GOT3 (cell line): ENCODE measurements around the gene COBL.

Experiments used
- DNase-seq: peaks from one replicate; lab custom pipeline; 2025; ENCODE audit warnings: mixed read lengths; lab: John Stamatoyannopoulos, UW

Gene COBL, protein sequence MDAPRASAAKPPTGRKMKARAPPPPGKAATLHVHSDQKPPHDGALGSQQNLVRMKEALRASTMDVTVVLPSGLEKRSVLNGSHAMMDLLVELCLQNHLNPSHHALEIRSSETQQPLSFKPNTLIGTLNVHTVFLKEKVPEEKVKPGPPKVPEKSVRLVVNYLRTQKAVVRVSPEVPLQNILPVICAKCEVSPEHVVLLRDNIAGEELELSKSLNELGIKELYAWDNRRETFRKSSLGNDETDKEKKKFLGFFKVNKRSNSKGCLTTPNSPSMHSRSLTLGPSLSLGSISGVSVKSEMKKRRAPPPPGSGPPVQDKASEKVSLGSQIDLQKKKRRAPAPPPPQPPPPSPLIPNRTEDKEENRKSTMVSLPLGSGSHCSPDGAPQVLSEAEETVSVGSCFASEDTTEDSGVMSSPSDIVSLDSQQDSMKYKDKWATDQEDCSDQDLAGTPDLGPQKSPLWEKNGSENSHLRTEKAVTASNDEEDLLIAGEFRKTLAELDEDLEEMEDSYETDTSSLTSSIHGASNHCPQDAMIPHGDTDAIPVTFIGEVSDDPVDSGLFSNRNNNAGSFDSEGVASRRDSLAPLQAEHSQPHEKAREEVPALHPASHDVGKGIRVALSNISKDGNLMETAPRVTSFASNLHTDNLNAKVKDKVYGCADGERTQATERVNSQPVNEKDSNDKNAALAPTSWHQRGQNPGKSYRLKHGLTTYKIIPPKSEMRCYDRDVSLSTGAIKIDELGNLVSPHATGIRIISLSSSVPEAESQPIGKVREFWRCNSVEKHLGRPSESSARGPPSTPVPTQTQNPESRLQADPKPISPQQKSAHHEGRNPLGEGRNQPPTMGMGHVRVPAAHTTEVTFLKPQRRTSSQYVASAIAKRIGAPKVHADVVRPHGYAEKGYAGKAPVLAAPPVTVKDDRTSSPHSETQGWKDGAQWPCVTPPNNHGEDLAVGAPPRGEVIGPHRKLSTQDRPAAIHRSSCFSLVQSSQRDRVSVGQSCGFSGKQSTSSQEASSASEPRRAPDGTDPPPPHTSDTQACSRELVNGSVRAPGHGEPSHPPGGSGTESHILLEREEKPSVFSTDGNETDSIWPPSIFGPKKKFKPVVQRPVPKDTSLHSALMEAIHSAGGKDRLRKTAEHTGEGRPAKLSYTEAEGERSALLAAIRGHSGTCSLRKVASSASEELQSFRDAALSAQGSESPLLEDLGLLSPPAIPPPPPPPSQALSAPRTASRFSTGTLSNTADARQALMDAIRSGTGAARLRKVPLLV

DNA sequence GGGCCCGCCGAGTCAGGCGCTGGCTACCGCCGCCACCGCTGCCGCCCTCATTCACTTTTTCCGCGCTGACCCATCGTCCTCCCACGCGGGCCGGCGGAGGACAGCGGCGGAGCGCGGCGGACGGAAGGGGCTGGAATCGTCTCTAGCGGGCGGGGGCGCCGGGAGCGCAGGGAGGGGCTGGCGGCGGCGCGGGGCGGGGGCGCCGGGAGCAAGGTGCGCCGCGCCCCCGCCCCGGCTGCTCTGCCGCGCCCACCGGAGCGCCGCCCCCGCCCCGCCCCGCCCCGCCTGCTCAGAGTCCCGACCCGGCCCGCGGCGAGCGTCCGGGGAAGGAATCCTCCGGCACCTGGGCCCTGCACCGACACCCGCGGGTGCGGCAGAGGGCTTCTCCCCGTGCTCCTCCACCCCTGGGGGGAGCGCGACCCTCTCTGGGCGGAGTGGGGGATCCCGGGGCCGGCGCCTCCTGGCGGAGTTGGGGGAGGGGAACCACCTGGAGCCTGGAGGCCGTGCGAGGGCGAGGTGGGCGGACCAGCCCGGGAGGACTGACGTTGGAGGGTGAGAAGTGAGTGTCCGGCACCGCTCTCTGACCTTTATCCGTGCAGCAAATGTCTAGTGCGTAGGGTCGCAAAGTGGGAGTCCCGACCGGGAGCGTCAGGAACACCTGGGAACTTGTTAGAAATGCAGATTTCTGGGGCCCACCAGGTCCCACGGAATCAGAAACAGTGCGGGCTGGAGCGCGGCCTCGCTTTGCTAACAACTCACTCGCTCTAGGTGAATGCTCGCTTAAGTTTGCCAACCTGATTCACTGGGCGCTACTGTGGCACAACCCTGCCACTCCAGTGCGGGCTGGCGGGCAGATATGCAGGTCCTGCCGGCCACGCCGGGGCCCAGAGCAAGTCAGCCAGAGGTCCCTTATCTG, at the start of gene COBL:
Gene COBL (minus strand): TSS at position 144 of the 916 bp plus-strand sequence. CDS start 176 bp downstream, outside the sequence.
- DNase-seq = no peak

DNA sequence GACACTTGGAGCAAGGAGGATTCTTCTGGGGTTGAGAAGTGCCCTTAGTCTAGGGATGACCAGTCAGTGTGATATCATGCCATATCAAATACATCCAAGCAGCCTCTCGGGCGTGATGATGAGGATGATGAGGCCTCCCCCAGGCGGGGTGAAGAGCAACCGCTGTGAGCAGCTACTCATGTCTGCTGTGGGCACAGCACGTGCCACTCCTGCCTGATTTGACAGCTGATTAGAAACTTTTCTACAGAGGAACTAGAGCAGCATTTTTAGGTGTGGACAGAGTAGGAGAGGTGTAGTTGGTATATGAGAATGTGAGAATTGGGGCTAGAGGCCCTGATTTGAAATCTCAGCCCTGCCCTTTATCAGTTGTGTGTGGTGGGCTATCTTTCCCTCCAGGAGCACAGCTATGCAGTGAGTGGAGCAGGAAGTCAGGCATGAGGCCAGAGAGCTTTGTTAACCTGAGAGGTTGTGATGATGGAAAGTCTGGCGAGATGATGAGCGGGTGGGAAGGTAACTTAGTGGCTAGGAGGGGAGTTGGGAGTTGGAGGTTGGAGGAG, 49.6 kb upstream of the COBL start:
- no peak for DNase-seq

DNA sequence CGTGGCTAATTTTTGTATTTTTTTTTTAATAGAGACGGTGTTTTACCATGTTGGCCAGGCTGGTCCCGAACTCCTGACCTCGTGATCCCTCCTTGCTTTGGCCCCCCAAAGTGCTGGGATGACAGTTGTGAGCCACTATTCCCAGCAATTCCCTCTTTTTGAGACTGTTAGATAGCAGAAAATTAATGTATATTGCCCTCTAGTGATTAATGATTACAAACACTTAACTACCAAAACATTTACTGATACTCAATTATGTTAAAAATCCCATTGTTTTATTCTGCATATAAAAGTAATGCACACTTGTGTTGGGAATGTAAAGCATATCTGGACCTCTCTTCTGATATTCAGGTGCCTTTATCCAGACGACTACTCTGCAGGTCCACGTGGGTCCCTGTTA, 41.2 kb upstream of the COBL start:
- DNase-seq = no peak

DNA sequence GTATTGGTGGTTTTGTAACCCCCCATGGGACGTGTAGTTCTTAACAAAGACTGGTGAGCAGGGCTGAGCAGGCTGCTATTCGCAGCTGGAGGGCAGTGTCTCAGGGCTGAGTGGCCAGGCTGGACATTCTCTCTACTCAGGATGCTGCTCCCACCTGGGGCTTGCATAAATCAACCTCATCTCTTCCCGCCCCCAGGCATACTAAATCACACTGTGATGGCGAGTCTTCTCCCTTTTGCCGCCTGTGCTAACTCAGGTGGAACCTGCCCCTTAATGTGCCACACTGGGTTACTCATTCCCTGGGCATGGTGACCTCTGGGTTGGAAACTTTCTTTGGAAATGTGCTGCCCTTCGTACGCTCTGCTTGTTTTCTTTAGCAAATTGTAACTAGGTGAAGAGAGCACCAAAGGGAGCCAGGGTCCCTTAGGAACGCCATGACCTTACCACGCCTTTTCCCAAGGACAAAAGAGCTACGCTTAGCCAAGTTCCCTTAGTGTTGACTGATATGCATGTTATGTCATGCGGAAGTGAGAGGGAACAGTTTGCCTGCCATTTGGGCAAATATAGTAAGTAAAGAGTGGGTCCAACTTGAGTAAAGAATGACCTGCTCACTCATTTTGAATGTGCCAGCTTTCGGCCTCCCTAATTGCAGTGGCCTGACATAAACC, 40.4 kb upstream of the COBL start:
- DNase-seq = no peak

DNA sequence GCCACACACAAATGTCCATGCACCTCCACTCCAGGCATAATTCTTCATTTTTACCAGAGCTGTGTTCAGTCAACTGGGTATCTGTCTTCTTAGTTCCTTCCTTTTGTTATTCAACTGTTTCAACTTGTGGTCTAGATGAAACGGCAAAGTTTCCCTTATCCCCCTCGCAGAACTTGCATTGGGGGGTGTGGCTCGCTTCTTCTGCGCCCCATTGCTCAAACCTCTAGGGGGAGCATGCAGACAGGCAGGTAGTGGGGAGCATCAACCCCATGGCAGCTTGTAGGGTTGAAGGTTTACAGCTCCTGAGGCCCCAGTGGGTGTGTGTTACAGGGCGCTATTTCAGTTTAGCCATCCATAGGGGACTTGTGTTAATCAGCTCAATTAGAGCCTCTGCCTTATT, 38.3 kb upstream of the COBL start:
- no peak for DNase-seq

DNA sequence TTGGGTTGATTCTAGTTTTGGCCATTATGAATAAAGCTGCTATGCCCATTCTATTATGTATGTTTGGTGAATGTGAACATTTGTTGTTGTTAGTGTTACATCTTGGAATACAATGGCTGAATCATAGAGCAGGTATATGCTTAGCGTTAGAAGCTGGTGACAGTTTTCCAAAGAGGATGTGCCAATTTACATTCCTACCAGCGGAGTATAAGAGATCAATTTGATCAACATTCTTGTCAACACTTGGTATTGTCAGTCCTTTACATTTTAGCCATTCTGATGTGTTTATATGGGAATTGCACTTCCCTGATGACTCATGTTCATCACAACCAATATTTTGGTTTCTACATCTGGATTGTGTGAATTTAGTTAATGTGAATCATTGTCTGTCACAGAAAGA, 37.8 kb upstream of the COBL start:
- DNase-seq = no peak

DNA sequence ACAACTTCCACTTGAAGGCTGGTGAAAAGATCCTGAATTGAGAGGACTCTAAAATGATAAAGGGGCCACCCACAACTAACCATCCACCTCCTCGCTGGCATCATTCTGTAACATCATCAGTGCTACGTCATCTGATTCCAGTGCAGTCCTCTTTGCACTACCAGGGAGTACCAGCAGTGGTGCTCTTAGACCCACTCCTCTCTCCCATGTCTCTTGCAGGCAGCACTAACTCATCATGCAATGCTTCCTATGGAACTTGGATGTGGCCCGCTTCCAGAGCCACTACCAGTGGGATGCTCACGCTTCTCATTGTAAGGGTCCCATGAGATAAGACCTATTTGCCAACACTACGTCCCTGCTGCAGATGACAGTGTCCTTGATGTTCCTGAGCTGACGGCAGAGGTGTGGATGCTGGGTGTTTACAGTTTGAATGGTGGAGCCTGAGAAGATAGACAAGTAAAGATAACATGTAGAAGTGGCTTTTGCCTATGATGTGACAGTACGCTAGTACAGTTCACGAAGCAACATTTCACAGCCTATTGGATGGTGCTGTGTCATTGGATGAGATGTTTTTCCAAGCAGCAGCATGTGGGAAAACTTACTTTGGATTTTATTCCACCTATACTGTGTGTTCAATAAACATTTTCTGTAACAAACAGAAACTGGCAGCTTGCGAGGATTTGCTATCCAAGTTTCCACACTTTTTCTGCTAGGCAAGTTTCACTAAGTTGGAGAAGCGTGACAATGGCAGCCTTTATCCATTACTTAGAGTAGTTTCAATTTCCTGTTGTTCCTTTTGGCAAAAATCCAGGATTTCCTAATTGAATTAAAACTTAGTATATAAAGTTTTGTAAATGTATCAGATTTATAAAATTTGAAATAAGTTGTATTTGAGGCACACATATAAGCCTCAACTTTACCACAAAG, 35.8 kb upstream of the COBL start:
- no peak for DNase-seq

DNA sequence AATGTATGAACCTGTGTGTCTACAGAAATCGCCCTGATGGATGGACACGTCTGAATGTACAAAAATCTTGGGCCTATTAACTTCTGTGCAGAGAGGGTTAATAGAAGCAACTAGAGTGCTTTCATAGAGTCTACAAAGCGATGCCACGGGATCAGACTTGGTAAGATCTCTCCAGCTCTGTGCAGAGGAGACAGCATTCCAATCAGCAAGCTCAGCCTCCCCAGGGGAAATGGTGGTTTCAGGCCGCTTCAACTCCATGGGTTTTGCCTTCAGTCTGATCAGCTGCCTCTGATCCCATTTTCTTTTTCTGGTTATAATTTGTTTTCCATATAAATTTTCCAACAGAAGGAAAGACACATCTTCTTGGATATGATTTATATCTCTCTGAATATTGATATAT, 35.1 kb upstream of the COBL start:
- DNase-seq = peak; percentile 22

DNA sequence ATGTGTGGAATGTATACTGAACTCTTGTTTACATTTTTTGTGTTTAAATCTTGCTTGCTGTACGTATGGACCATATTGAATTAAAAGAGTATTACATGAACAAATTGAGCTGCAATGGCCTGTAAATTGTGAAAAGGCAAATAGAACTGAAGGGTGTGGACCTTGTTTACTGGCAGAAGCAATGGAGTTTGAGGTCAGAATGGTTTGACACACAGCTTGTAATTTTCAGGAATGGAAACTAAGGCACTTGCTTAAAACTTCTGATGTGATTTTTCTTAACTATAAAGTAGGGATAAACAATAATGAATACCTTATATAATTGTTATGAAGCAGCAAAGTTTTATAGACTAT, 33.9 kb upstream of the COBL start:
- no peak for DNase-seq

DNA sequence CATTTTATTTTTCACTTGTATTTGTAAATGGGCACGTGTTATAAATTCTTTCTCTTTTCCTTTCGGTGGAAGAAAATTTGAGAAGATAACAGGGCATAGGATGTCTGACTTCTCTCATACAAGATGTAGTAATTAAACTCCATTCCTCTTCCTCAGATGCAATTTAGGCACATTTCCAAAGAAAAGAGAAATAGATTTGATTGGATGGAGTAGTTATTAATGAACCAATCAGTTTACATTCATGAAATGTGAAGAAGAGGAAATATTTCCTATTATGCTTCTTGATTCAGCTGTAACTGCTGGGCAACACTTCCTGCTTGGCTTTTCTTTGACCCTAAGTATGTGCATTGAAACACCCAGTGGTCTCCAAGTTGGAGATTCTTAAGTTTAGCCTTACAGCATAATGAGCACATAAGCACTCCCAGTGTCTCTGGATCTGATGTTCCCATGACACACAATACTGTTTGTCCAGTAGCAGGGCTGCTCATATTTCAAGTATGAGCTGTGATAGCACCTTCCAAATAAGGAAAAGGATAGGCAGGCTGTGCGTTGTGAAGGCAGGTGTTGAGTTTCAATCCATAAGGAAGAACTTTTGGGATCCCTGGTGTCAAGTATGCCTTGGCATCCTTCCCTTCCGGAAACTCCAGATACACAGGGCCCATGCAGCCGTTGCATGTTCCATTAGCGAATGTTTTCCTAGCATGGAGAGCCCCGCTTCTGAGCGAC, 33.4 kb upstream of the COBL start:
- DNase-seq = no peak

DNA sequence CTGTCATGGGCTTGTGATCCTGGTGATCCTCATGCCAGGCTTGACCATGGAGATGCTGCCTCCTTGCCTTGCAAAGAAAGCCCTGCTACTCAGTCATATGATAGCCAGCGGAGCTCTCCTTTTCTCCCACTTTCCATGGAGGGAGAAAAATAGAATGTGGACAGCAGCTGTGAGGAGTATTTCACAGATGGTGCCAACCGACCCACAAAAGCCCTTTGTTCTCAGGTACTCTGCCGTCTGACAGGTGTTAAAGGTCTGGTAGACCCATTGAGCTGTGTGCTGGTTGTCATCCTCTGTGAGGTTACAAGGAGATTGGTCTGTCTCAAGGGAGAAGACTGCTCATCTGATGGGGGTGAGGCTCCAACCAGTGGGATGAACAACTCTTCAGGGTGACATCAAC, 29.5 kb upstream of the COBL start:
- no peak for DNase-seq

DNA sequence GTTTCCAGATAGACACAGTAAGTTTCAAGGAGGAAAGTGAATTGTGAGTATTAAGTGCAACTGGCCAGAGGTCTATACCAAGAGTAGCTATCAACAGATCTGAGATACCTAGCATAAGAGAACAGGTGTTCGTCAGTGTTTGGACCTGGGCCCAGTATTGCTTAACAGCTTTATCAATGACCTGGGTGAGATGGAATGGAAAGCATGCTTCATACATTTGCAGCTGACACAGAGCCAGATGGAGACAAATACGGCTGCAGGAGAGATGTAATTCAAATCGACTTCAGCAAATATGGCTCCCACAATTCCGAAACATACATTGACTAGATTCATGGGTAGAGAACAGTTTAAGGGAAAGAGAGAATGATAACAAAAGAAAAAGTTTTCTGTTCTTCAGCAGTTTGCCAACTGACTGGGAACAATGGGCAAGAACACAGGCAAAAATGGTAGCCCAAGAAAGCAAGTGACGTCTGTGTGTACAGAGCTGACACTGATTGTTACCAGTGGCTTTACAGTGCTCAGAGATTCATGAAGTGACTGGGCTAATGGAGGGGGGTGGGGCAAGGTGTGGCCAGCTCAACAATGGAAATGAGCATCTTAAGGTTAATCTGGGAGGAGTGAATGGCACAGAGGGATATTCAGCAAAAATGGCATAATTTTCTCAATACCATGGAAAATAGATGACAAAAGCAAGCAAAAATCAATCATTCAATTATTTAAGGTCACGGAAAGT, 28.0 kb upstream of the COBL start:
- DNase-seq = no peak

DNA sequence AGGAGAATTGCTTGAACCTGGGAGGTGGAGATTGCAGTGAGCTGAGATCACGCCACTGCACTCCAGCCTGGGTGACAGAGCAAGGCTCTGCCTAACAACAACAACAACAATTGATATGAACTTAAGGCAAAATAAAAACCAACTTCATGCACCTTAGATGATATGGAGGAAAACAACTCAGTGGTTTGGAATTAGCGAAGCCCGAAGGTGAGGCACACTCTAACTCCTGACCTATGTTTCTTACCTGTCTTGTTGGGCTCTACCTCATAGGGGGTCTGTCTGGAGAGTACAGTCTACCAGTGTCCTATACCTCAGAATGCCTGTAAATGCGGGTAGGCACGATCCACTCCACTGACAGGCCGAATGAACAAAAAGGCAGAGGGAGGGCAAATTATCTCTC, 24.3 kb upstream of the COBL start:
- no peak for DNase-seq

DNA sequence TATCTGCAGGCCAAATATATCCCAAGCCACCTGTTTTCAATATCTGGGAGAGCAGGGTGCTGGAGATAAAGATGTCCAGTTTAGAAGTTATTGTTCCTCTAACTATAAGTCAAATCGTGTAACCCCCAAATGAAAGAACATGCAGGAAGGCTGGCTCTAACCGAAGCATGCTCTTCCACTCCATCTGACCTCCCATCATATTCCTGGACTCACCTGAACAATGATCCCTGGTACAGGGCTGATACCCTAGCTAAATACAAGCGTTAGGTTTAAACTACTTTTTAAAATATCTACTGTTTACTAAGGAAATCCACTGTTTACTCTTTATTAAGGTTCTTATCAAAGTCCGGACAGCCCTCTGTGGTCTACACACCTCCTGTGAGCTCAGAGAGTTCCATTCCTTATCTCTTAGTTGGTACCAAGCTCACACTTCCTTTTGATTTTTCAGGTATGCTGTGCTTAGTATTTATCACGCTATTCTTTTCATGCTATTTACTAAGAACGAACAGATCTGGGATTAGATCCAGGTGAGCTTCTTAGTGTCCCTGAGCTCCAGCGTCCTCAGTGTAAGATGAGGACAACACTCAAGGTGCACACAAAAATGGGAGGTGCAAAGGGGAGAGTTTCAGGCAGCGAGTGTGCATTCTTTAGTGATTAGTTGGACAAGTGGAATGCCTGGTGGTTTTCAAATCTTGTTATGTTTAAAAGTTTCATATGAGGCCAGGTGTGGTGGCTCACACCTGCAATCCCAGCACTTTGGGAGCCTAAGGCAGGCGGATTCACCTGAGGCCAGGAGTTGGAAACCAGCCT, 23.6 kb upstream of the COBL start:
- DNase-seq = no peak

DNA sequence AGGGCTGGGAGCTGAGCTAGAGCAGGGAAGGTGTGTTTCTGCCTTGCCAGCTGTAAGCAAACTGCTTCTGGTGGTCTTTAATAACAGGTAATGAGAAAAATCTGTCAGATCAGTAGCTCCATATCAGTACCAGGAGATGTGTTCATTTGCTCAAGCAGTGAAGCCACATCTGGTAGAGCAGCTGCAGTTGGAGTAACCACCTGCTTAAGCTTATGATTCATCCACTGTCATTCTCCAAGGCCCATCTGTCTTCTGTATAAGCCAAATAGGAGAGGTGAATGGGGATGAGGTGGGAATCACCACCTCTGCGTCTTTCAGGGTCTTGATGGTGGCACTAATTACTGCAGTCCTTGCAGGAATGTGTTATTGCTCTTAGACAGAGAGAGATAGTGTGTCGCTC, 18.4 kb upstream of the COBL start:
- DNase-seq = no peak

DNA sequence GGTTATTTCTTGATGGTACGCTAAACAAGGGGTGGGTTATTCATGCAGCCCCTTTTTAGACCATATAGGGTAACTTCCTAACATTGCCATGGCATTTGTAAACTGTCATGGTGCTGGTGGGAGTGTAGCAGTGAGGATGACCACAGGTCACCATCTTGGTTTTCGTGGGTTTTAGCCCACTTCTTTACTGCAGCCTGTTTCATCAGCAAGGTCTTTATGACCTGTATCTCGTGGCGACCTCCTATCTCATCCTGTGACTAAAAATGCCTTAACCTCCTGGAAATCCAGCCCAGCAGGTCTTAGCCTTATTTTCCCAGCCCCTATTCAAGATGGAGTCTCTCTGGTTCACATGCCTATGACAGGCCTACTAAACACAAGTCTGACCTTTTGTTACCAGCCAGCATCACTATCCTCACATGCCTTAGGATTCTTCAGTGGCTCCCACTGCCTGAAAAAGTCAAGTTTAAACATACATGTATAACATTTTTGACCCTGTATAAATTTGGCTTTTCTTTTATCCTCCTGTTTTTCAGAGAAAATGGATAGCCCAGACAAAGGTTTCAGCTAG, 13.2 kb upstream of the COBL start:
- no peak for DNase-seq

DNA sequence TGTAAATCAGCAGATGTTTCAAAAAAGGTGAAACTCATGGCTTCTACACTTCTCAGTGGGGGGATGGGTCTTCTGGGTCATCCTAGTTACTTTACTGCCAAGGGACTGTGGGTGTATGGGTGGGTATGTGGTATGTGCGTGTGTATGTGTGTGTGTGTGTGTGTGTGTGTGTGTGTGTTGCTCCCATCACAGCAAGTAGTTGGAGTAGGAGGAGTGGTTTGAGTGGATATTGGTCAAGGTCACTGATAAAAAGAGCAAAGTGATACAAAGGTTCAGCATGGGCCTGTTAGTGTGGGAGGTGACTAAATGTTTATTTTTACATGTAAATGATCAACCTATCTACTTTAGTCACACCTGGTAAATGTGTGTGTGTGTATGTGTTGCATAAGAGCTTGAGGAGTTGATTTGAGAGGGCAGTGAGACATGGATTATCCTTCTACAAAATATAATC, 11.8 kb upstream of the COBL start:
- no peak for DNase-seq
